WERI-Rb-1 (cell line): ENCODE results near the gene OBP2A.

Source experiments
- DNase-seq: peaks from one replicate; pipeline ENCODE4 v3.0.0-alpha.2; 2020
- H3K27ac ChIP-seq: fragments of 250-450 bp; sonication (Bioruptor Pico); 2 replicates; pipeline ENCODE4 v1.5.1; 2020; ENCODE audit warnings: mild to moderate bottlenecking, moderate library complexity
- H3K27me3 ChIP-seq: fragments of 250-450 bp; sonication (Bioruptor Pico); 2 replicates; pipeline ENCODE4 v1.5.1; 2021; ENCODE audit warnings: mild to moderate bottlenecking, low read depth, moderate library complexity; ENCODE audit not compliant: insufficient read depth, severe bottlenecking
- H3K36me3 ChIP-seq: fragments of 250-450 bp; sonication (Bioruptor Pico); 2 replicates; pipeline ENCODE4 v1.5.1; 2020; ENCODE audit warnings: mild to moderate bottlenecking, moderate library complexity
- H3K4me3 ChIP-seq: 2 replicates; pipeline ENCODE4 v1.5.1; 2011; ENCODE audit warnings: low read depth, mild to moderate bottlenecking, control low read depth, low read length
- H3K9me3 ChIP-seq: fragments of 250-450 bp; sonication (Bioruptor Pico); 2 replicates; pipeline ENCODE4 v1.5.1; 2021; ENCODE audit warnings: mild to moderate bottlenecking, moderate library complexity; ENCODE audit not compliant: severe bottlenecking
- TF ChIP-seq, protein P1 (sequence below): IDR thresholded peaks from 2 replicates; pipeline ENCODE4 v1.5.1; 2011; ENCODE audit warnings: low read depth, mild to moderate bottlenecking, control low read depth, inconsistent platforms, low read length

The OBP2A gene

GRCh38 chr9:135596211-135596610 lies 50.3 kb downstream of the OBP2A start:
- no peak for DNase-seq
- H3K4me3 ChIP-seq, result no peak overlapping the region
- H3K27ac ChIP-seq, result no peak overlapping the region
- no peaks in the 10 kb centered on the region for H3K27me3 ChIP-seq
- H3K9me3 ChIP-seq, result peaks cover 4% of the 10 kb centered on the region
- no peaks in the 10 kb centered on the region for H3K36me3 ChIP-seq
- TF ChIP-seq, protein P1, sequence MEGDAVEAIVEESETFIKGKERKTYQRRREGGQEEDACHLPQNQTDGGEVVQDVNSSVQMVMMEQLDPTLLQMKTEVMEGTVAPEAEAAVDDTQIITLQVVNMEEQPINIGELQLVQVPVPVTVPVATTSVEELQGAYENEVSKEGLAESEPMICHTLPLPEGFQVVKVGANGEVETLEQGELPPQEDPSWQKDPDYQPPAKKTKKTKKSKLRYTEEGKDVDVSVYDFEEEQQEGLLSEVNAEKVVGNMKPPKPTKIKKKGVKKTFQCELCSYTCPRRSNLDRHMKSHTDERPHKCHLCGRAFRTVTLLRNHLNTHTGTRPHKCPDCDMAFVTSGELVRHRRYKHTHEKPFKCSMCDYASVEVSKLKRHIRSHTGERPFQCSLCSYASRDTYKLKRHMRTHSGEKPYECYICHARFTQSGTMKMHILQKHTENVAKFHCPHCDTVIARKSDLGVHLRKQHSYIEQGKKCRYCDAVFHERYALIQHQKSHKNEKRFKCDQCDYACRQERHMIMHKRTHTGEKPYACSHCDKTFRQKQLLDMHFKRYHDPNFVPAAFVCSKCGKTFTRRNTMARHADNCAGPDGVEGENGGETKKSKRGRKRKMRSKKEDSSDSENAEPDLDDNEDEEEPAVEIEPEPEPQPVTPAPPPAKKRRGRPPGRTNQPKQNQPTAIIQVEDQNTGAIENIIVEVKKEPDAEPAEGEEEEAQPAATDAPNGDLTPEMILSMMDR, result no peak
